ENCODE results near the gene LIFR.

LIFR gene

GRCh38 chr5:38434966-38435705 lies 121.3 kb downstream of the LIFR start:
- no peak for DNase-seq (ENCODE audit: low spot score)

GRCh38 chr5:38433160-38433861 lies 123.1 kb downstream of the LIFR start:
- DNase-seq (ENCODE audit: low spot score): peak; percentile 79

GRCh38 chr5:38431242-38431853 lies 125.1 kb downstream of the LIFR start:
- DNase-seq (ENCODE audit: low spot score): no peak

- DNase-seq (ENCODE audit: low spot score): no peak
These were observed 129.2 kb downstream of the LIFR start for GRCh38 chr5:38426986-38427950.

- DNase-seq (ENCODE audit: low spot score): no peak
These were observed 130.0 kb downstream of the LIFR start for GRCh38 chr5:38426490-38426889.
